ENCODE measurements around the gene NECAB3. TPM values are rescaled to one million over a fixed set of nuclear protein-coding genes. Genes with fewer than 3 reads are reported as not detected.

The NECAB3 gene
- polyA plus RNA-seq, 1 of the 3 experiments (the other 2 are of a cell fraction): 20.1 TPM

- no peaks in the 10 kb centered on the region for H3K9me3 ChIP-seq
- peaks cover 0 to 7% of the 10 kb centered on the region in 2 experiments for H3K36me3 ChIP-seq (replicated peaks in 1 of 2; ENCODE audit: control insufficient read depth in 1 of 2, insufficient read depth in 2 of 2, low read length in 1 of 2)
- H3F3A ChIP-seq (replicated peaks; ENCODE audit: insufficient read depth): peaks cover 7% of the 10 kb centered on the region
- H3K9me2 ChIP-seq: no peaks in the 10 kb centered on the region
- WGBS (ENCODE audit: low lambda C conversion rate): 85% methylated on average over 5 of the region's 12 CpGs
- no peak overlapping the region for H3K9ac ChIP-seq
- H2AFZ ChIP-seq (ENCODE audit: low read depth): no peak overlapping the region
- CTCF ChIA-PET: interaction anchor here (7.9 kb wide), 1 partner anchor 200 kb away, joined by 67 read pairs; no protein-coding TSS in a partner anchor
- no peaks in the 10 kb centered on the region for H3K79me2 ChIP-seq (ENCODE audit: insufficient read depth)
- no peak overlapping the region for H3K4me2 ChIP-seq
- no peak overlapping the region for H3K27ac ChIP-seq (ENCODE audit: low read depth in 2 of 2, low read length in 1 of 2)
- H3K27me3 ChIP-seq (ENCODE audit: insufficient read depth): no peaks in the 10 kb centered on the region
- H3K4me3 ChIP-seq (ENCODE audit: low read depth in 2 of 2, low read length in 1 of 2): no peak overlapping the region
- peak; percentile 19 for DNase-seq
- POLR2A ChIA-PET: no interaction called here
- peaks cover 0 to 11% of the 10 kb centered on the region in 2 experiments; a peak in 1 of 4 replicates for H3K4me1 ChIP-seq (ENCODE audit: control insufficient read depth in 1 of 2, insufficient read depth in 2 of 2, low read depth in 1 of 2, low read length in 1 of 2)
- TF ChIP-seq, protein P1, sequence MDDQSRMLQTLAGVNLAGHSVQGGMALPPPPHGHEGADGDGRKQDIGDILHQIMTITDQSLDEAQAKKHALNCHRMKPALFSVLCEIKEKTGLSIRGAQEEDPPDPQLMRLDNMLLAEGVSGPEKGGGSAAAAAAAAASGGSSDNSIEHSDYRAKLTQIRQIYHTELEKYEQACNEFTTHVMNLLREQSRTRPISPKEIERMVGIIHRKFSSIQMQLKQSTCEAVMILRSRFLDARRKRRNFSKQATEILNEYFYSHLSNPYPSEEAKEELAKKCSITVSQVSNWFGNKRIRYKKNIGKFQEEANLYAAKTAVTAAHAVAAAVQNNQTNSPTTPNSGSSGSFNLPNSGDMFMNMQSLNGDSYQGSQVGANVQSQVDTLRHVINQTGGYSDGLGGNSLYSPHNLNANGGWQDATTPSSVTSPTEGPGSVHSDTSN (IDR thresholded peaks at IDR 0.05): no peak
- TF ChIP-seq RXRA (IDR thresholded peaks at IDR 0.05; ENCODE audit: borderline replicate concordance, low read depth): no peak
- TF ChIP-seq TAF1 (IDR thresholded peaks at IDR 0.05; ENCODE audit: borderline replicate concordance, low read depth, low read length): no peak
- TF ChIP-seq MEF2A (IDR thresholded peaks at IDR 0.05; ENCODE audit: borderline replicate concordance, low read depth): no peak
- no peak for TF ChIP-seq SIN3A (IDR thresholded peaks at IDR 0.05; ENCODE audit: borderline replicate concordance, low read depth, low read length)
- TF ChIP-seq, protein P2, sequence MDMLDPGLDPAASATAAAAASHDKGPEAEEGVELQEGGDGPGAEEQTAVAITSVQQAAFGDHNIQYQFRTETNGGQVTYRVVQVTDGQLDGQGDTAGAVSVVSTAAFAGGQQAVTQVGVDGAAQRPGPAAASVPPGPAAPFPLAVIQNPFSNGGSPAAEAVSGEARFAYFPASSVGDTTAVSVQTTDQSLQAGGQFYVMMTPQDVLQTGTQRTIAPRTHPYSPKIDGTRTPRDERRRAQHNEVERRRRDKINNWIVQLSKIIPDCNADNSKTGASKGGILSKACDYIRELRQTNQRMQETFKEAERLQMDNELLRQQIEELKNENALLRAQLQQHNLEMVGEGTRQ (IDR thresholded peaks at IDR 0.05; ENCODE audit: borderline replicate concordance, low read depth, low read length): no peak
- TF ChIP-seq MXI1 (IDR thresholded peaks at IDR 0.05; ENCODE audit: low read depth, low read length): no peak
- TF ChIP-seq NRF1 (IDR thresholded peaks at IDR 0.05; ENCODE audit: low read depth, low read length): no peak
- no peak for TF ChIP-seq GATA2 (CRISPR knock-in tag; IDR thresholded peaks at IDR 0.05)
- no peak for TF ChIP-seq EP300 (IDR thresholded peaks at IDR 0.05; ENCODE audit: borderline replicate concordance in 1 of 2, low read depth in 1 of 2, low read length in 1 of 2)
- TF ChIP-seq TCF12 (IDR thresholded peaks at IDR 0.05): no peak
- TF ChIP-seq FOSL2 (IDR thresholded peaks at IDR 0.05; ENCODE audit: borderline replicate concordance, low read depth): no peak
- TF ChIP-seq, protein P3, sequence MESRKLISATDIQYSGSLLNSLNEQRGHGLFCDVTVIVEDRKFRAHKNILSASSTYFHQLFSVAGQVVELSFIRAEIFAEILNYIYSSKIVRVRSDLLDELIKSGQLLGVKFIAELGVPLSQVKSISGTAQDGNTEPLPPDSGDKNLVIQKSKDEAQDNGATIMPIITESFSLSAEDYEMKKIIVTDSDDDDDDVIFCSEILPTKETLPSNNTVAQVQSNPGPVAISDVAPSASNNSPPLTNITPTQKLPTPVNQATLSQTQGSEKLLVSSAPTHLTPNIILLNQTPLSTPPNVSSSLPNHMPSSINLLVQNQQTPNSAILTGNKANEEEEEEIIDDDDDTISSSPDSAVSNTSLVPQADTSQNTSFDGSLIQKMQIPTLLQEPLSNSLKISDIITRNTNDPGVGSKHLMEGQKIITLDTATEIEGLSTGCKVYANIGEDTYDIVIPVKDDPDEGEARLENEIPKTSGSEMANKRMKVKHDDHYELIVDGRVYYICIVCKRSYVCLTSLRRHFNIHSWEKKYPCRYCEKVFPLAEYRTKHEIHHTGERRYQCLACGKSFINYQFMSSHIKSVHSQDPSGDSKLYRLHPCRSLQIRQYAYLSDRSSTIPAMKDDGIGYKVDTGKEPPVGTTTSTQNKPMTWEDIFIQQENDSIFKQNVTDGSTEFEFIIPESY (IDR thresholded peaks at IDR 0.05; ENCODE audit: borderline replicate concordance, low read depth): no peak
- TF ChIP-seq FOXM1 (IDR thresholded peaks at IDR 0.05; ENCODE audit: low read depth): no peak
- no peak for TF ChIP-seq CHD2 (IDR thresholded peaks at IDR 0.05; ENCODE audit: low read length, partially characterized antibody)
- no peaks in the 10 kb centered on the region for H4K20me1 ChIP-seq (ENCODE audit: insufficient read depth)
Measured at GRCh38 chr20:33657704-33658095, 16.5 kb downstream of the NECAB3 start.
